Measurements from ENCODE around the gene NKTR.
"Not testable (repeated sequence)": the region's sequence is repeated elsewhere in the genome, so short reads cannot be mapped to it uniquely, and the experiment has no call there.

NKTR gene

DNA sequence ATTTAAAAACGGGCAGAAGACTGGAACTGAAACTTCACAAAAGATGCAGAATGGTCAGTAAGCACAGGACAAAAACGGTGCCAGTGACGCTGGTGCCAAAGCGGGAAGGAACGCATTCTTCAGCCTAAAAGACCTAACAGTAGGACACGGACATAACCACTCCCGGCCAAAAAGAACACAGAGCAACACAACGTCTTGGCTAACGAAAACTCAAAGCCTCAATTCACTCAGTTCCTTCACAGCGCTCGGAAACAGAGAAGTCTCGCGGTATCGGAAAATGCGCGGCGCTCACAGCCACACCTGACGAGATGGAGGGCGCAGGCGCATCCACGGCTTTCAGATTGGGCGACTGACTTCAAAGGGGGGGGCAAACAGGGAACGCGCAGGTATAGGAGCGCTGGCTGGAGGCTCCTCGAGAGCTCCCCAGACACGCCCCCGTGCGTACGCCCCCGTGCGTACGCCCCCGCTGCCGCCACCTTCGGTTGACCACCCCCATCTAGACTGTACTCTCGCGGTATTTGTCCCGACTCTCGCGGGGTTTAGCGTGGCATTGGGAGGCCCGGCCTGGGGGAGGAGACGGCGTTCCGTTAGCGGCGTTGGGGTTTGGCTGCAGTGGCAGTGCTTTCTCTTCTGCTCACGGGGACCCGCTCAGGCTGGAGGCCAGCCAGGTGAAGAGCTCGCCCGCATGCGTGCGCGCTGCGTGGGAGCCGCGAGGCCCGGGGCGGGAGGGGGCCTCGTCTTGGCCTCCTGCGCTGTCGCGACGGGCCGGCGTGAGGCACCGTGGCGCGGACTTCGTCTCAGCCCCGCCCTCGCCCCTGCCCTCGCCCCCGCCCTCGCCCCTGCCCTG is at the start of gene NKTR:
Gene NKTR (plus strand): TSS at position 576 of the 847 bp plus-strand sequence. CDS start 321 bp downstream, outside the sequence.
- peak; percentile 99 for DNase-seq (ENCODE audit: low read depth in 2 of 2)

DNA sequence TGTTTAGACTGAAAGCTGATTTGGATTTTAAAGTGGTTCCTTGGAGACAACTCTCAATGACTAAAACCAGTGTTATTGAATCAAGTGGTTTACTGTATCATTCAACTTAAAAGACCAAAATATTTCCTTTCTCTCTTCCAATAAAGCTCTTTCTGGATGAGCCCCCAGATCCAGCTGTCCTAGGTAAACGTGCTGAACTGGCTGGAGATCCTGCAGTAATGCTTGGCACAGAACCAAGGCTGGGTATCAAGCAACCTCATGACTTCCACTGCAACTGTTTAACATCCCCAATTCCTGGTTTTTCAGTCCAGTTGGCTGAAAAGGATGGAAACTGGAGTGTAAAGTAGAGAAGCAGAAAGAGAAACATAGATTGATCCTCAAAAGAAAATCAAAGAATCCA is 47.7 kb upstream of the NKTR start:
- no peak for DNase-seq (ENCODE audit: low read depth in 2 of 2)

DNA sequence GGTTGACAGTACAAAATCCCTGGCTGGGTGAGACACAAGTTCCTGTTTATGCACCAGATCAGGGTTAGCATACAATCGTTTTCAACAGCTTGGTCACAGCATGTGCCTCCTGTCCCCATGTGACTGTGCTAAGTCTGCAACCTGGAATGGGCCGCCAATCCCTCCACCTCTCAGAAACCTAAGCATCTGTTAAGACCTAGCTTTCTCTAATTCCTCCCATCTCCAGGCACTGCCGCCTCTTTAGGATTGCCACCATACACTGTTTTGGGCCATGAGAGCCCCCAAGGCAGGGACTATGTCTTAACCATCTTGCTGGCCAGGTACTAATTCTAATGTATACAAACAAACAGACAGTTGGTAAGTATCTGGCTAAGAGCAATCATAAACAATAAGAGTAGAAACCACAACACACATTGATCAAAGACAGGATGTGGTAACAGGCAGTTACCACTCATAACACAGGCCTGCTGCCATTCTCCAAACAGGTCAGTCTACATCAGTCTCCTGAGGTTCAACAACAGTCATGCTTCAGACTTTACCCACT is 44.3 kb upstream of the NKTR start:
- DNase-seq (ENCODE audit: low read depth in 2 of 2): no peak

DNA sequence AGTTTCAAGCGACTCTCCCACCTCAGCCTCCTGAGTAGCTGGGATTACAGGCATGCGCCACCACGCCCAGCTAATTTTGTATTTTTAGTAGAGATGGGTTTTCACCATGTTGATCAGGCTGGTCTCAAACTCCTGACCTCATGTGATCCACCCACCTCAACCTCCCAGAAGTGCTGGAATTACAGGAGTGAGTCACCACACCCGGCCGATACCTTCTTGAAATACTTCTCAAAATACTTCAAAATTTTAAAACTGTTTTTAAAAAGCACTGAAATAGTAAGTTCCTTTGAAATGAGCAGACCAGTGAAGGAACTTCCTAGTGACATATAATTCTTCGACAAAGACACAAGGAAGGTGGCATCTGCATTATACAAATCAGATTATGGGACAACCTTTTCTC is 43.7 kb upstream of the NKTR start:
- DNase-seq (ENCODE audit: low read depth in 2 of 2): not testable (repeated sequence)

DNA sequence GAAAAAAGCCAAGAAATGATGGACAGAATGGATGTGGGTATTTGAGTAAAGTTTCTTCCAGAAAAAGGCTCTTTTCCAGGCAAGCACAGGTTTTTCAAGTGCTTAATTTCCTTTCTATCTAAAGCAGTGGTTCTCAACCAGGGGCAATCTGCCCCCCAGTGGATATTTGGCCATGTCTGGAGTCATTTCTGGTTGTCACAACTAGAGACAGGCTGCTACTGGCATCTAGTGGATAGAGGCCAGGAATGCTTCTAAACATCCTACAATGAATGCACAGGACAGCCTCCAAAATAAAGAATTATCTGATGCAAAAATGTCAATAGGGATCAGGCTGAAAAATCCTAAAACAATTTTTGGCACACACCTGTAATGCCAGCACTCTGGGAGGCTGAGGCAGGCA is 42.6 kb upstream of the NKTR start:
- no peak for DNase-seq (ENCODE audit: low read depth in 2 of 2)

DNA sequence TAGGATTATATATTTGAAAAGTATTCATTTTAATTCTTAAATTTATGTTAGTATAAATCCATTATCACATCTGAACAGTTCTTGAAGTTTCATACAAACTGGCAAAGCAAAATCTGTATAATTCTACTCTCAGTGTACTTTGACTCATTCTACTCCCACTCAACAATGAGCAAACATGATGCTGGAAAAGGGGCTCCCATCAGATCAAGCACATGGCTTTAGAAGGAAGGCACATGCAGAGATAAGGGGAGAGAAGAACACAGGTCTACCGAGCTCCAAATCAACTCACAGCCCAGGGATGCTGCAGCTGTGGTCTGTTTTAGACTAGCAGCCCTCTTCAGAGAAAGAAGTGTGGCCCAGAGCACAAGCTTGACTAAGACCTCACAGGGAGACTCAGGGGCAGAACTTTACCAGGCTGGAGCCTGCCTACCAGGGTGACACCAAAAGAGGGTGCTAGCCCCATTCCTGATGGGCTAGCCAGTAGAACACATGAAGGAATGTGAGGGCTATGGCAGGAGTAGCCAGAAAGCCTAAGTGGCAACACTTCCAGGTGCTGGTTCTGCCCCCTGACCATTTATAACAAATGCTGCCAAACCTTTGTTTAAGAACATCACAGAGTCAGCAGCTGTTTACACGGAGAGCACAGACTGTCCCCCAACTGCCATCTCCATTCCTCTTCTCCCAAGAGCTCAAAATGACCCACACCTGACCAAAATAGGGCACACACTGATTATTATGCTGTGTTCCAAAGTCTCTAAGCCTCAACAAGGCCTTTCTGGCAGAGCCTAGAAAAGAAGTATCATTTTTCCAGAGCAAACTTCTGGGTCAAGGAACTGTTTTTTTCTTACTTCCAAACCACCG is 38.2 kb upstream of the NKTR start:
- no peak for DNase-seq (ENCODE audit: low read depth in 2 of 2)

DNA sequence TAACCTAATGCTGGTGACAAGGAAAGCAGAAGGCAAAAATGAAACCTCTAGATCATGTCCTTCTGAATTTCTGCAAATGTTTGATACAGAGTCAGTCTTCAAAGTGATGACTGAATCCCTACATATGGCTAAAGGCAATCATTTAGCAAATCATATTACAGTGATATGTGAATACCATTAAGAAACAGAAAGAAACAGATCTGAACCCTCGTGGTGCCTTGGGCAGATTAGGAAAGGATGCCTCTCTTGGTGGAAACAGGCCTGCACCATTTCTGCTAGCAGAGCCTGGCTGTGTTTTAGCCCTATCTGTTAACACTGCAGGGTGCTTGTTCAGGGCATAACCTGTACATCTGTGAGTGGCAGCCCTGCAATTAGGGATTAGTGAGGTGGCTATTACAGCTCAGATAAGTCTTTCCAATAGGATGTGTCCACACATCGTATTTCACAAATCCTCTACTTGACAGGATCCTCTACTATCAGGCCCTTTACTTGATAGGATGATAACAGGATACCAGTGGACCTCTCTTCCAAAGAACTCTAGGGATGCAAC is 30.8 kb upstream of the NKTR start:
- DNase-seq (ENCODE audit: low read depth in 2 of 2): no peak

DNA sequence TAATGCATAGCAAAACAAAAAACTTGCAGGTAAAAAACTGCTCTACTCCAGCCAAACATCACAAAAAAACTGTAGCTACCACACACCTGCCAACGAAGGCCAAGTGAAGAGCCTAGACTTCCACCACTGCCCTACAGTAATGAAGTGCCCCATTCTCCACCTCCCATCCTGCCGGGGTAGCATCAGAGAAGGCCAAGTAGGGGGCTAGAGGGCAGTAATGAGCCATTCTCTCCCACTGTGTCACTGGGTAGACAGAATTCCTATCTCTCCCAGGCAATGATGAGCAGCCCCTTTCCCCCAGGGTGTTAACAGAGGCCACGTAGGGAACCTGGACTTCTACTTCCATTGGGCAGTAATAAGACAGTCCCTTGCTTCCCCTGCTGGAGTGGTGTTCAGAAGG is 28.2 kb upstream of the NKTR start:
- DNase-seq (ENCODE audit: low read depth in 2 of 2): no peak

DNA sequence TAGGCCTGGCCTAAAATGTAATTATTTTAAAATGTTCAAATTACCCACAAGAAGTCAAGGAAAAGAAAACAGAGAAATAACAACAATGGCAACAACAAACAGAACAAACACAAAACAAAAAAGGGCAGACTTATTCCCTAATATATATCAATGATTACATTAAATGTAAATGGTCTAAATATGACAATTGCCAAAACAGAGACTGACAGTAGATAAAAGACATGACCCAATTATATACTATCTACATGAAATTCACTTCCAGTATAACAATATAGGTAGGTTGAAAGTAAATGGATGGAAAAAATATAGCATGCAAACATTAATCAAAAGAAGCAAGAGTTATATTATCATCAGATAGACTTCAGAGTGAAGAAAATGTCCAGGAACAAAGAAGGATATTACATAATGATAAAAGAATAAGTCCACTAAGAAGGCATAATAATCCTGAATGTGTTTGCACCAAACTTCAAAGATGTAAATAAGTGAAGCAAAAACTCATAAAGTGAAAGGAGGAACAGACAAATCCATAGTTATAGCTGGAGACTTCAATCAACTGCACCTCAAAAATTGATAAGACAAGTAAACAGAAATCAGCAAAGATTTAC is 25.2 kb upstream of the NKTR start:
- no peak for DNase-seq (ENCODE audit: low read depth in 2 of 2)

DNA sequence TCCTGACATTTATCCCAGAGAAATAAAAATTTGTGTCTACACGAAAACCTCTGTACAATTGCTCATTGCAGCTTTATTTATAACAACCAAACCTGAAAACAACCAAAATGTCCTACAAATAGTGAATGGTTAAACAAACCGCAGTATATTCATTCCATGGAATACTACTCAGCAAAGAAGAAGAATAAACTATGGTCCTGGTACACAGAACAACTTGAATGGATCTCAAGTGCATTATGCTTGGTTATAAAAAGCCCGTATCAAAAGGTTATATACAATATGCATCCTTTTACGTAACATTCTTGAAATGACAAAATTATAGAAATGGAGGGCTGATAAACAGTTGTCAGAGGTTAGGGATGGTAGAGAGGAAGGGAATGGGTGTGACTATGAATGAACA is 22.4 kb upstream of the NKTR start:
- DNase-seq (ENCODE audit: low read depth in 2 of 2): no peak

DNA sequence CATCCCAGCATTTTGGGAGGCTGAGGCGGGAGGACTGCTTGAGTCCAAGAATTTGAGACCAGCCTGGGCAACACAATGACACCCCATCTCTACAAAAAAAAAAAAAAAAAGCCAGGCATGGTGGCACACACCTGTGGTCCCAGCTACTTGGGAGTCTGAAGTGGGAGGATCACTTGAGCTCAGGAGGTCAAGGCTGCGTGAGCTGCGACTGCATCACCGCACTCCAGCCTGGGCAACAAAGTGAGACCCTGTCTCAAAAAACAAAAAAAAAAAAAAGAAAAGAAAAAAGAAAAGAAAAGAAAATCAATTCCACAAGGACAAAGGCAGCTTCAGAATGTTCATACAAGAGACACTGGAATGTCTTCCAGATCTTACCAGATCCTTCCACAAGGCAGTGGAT is 21.1 kb upstream of the NKTR start:
- DNase-seq (ENCODE audit: low read depth in 2 of 2): not testable (repeated sequence)

DNA sequence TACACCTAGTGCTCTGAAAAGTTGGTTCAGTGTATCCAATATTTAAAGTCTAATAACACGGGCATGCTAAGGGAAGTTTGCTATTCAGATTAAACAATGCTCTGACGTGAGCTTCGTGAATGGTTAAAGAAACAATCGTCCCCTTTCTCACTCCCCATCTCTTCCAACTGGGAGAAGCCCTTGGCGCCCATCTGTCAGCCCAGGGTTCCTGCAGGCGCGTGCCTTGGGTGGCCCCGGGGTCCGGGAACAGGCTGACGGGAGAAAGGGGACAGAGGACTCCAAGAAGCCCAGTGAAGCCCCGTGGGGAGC is 19.1 kb upstream of the NKTR start:
- no peak for DNase-seq (ENCODE audit: low read depth in 2 of 2)

DNA sequence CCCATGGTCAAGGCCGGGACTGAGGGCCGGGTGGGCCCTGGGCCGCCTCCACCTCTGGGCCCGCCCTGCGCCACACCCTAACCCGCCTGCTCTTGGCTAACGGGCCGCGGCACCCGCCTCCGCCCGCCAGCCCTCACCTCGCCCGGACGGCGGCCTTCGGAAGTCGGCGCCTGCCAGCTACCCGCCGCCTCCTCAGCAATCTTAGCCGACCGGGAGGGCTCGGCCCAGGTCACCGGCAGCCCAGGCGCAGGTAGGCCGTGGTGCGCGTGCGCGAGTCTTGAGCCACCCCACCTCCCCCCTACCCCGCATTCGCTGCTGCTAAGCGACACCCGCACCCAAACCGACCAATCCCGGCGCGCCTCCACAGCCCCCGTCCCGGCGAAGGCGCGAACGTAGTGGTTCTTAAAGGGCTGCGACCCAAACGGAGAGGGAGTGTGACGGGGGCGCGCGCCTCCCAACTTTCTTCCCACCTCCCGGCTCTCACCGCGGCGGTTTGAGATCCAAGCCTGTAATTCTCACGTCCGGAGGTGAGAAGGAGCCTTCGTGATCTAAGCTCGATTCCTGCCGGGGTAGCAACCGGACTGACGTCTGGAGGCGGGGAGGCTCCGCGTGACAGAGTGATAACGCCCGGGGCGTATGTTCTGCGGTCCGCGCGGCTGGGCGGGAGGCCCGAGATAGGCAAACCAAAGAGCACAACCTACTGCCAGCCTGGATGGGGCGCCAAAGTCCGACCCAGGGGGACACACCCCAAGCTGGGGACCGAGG is 18.6 kb upstream of the NKTR start, which contains the start of gene SEC22C:
Gene SEC22C (minus strand): TSS at position 259 of the 765 bp plus-strand sequence. CDS start 12,921 bp downstream, outside the sequence.
- peak; percentile 92 to 94 for DNase-seq (ENCODE audit: low read depth in 2 of 2)

DNA sequence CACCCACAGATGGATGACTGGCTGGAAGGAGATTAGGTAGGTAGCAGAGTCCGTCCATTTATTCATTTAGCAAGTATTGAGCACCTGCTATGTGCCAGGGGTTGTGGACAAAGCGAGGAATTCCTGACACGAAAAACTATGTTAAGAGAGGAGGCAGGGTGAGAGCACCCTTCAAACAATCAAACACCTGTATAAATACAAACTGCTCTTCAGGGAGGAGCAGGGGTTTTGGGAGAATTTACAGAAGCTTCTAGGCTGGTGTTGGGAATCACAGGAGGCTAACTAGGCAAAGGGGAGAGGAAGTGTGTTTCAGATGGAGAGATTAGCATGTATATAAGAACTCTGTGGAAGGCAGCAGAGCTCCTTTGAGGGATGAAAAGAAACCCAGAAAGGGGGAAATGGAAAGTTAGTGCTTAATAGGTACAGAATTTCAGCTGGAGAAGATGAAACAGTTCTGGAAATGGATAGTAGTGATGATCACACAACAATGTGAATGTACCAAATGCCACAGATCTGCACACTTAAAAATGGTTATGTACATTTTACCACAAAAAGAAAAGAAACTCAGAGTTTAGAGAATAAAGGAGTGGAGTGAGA is 17.9 kb upstream of the NKTR start:
- no peak for DNase-seq (ENCODE audit: low read depth in 2 of 2)

DNA sequence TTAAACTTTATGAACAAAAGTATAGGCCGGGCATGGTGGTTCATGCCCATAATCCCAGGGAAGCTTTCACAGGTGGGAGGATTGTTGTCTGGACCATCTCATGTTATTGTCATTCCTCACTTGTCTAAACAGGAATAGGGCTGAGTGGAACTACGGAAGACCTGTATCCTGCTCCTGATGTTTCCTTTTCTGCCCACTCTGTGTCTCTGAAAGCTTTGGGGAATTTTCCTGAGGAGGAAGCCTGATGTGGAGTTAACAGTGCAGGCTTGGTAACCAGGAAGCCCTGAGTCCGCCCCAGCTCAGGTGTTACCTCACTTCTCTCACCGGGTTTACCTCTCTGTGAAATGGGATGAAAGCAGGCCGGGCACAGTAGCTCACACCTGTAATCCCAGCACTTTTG is 11.9 kb upstream of the NKTR start:
- no peak for DNase-seq (ENCODE audit: low read depth in 2 of 2)

DNA sequence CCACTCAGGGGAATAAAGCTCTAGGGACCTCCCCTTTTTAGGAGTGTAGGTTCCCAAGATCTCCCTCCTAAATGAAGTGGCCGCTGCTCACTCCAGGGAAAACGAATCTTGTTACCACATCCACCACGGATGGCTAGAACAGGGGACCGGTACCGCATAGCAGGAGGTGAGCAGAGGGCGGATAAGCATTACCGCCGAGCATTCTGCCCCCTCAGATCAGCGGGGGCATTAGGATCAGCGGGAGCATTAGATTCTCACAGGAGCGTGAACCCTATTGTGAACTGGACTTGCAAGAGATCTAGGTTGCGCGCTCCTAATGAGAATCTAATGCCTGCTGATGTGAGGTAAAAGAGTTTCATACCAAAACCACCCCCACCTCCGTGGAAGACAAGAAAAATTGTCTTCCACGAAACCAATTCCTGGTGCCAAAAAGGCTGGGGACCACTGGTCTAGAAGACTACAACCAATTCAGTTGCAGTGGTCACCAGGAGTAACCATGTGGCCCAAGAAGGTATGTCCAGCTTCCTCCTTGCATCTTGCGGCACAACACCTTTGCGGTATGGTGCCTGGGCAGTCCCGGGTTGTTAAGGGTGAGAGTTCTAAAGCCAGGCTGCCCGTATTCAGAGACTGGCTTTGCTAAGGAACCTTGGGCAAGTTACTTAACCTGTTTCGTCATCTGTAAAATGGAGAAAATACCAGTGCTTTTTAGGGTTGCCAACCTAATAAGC is 10.9 kb upstream of the NKTR start:
- DNase-seq (ENCODE audit: low read depth in 2 of 2): no peak

DNA sequence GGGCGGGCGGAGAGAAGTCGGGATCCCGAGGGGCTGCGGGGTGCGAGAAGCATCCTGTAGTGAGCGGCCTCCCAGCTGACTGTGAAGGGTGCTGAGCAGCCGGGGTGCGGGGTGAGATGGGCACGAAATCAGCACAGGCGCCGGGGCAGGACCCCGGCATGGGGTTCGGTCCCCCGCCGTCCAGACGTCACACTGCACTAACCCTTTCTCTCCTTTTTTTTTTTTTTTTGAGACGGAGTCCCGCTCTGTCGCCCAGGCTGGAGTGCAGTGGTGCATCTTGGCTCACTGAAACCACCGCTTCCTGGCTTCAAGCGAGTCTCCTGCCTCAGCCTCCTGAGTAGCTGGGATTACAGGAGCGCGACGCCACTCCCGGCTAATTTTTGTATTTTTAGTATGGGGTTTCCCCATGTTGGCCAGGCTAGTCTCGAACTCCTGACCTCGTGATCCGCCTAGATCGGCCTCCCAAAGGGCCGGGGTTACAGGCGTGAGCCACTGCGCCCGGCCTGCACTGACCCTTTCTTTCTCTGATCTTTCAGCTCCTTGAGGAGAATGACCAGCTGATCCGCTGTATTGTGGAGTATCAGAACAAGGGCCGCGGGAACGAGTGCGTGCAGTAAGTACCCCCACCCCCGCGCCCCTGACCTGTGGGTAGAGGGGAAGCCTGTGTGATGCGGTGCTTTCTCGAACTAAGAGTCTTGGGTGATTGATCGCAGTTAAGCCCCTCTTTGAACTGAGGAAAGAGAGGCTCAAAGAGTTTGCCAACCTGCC is 9.3 kb upstream of the NKTR start:
- DNase-seq (ENCODE audit: low read depth in 2 of 2): no peak

DNA sequence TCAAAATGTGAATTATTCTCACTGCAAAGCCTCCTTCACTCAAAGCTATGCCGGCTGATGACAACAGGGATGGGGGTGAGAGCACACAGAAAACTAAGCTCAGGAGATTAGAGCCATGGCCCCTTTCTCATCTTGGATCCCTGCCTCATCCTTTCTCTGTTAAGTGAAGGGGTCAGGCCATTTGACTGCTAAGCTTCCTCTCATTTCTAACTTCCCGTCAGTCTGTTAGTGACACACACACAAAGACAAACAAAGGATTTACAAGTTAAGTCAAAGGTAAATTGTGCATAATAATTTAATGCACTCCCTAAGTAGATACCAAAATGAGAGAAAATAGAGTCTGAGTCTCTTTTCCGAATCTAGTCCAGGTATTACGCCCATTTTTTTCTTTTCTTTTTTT is 8.7 kb upstream of the NKTR start:
- no peak for DNase-seq (ENCODE audit: low read depth in 2 of 2)

DNA sequence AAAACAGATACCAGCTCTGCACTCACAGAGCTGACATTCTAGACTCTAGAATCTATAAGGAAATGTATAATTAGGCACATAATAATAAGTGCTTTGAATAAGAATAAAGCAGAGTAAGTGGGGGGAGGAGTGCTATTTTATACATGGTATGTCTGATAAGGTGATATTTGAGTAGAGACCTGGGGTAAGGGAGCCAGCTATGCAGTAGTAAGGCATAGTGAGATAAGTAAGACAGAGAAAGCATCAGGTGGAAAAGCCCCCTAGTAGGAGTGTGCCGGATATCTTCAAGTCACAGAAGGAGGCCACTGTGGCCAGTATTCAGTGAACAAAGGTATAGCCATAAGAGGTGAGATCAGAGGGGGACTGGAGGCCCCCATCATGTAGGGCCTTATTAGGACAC is 6.9 kb upstream of the NKTR start:
- no peak for DNase-seq (ENCODE audit: low read depth in 2 of 2)
